ENCODE results near the gene POLR1A.

- TF ChIP-seq, protein P1, sequence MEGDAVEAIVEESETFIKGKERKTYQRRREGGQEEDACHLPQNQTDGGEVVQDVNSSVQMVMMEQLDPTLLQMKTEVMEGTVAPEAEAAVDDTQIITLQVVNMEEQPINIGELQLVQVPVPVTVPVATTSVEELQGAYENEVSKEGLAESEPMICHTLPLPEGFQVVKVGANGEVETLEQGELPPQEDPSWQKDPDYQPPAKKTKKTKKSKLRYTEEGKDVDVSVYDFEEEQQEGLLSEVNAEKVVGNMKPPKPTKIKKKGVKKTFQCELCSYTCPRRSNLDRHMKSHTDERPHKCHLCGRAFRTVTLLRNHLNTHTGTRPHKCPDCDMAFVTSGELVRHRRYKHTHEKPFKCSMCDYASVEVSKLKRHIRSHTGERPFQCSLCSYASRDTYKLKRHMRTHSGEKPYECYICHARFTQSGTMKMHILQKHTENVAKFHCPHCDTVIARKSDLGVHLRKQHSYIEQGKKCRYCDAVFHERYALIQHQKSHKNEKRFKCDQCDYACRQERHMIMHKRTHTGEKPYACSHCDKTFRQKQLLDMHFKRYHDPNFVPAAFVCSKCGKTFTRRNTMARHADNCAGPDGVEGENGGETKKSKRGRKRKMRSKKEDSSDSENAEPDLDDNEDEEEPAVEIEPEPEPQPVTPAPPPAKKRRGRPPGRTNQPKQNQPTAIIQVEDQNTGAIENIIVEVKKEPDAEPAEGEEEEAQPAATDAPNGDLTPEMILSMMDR (IDR thresholded peaks at IDR 0.05), result no peak
- no peak for TF ChIP-seq POLR2AphosphoS5 (IDR thresholded peaks at IDR 0.05)
Observed at GRCh38 chr2:86102157-86102556, 3.5 kb downstream of the POLR1A start.
